DMS79 (cell line): ENCODE measurements around the gene CLMN.
"Not testable (repeated sequence)": the region's sequence is repeated elsewhere in the genome, so short reads cannot be mapped to it uniquely, and the experiment has no call there.

ENCODE experiments used
- DNase-seq: peaks from one replicate; lab custom pipeline; 2025; lab: John Stamatoyannopoulos, UW

Gene CLMN

DNA sequence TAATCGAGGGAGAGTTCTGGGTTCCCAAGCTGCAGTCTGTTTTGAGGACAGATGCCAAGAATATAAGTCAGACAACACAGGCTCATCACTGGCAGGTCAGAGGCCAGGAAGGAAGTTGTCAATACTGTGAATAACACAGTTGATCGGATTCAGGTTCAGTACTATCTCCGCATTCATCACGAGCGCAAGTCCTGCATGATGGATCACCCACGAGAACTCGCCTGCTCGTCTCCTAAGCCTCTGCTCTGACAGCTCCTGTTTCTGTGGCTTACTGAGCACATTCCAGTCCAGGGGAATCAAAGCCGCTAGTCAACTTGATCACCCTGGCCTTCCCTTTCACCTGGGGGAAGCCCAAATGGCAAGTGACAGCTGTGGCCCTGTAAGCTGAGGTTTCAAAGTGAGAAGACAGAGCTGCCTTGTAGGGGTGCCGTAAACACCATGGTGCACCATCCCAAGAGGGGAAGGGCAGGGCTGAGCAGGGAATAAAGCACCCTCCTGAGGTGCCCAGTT, 102.3 kb downstream of the CLMN start:
- no peak for DNase-seq

DNA sequence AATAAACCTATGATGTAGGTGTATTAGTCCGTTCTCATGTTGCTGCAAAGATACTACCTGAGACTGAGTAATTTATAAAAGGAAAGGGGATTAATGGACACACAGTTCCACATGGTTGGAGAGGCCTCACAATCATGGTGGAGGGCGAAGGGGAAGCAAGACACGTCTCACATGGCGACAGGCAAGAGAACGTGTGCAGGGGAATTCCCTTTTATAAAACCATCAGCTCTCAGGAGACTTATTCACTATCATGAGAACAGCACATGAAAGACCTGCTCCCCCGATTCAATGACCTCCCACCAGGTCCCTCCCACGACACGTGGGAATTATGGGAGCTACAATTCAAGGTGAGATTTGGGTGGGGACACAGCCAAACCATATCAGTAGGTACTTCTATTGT, 103.7 kb downstream of the CLMN start:
- no peak for DNase-seq

DNA sequence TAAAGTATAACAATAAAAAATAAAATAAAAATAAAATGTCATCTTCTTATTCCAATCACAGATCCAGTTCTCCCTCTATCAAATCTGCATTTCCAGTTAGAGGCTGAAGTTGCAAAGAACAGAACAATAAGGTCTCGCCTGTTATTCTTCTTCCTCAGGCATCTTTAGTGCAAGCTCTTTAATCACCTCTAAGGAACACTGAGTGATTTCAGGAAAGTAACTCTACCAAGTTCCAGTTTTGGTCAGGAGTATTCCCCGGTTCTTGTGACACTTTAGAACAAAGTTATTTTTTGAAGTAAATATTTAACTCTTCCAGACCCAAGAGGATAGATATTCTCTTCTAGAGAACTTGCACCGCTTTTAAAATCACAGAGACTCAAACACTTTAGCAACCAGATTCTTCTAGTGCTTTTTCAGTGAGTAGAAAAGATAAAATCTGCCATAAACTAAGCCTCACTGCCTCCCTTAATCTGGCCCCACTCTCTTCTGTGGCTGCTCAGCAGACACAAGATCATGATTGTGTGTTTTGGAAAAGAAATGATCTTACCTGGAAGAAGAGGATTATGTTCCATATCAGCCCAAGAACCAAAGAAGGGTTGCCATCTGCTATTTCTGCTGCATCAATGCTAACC, 104.5 kb downstream of the CLMN start:
- DNase-seq, result no peak

- no peak for DNase-seq
Observed at GRCh38 chr14:95213774-95214173, 105.9 kb downstream of the CLMN start.

GRCh38 chr14:95211721-95212504, 107.8 kb downstream of the CLMN start:
- DNase-seq, result no peak

GRCh38 chr14:95210699-95211098, 109.0 kb downstream of the CLMN start:
- DNase-seq, result no peak

DNA sequence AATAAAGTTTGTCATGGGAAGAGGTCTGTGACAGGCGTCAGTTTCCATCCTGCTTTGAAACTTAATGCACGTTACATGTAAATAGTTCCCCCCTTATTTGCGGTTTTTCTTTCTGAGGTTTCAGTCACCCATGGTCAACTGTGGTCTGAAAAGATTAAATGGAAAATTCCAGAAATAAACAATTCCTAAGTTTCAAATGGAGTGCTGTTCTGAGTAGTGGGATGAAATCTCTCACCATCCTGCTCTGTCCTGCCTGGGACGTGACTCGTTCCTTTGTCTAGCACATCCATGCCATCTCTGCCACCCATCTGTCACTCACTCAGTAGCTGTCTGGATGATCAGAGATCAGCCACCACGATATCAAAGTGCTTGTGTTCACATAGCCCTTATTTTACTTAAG, 111.1 kb downstream of the CLMN start:
- DNase-seq, result no peak

DNA sequence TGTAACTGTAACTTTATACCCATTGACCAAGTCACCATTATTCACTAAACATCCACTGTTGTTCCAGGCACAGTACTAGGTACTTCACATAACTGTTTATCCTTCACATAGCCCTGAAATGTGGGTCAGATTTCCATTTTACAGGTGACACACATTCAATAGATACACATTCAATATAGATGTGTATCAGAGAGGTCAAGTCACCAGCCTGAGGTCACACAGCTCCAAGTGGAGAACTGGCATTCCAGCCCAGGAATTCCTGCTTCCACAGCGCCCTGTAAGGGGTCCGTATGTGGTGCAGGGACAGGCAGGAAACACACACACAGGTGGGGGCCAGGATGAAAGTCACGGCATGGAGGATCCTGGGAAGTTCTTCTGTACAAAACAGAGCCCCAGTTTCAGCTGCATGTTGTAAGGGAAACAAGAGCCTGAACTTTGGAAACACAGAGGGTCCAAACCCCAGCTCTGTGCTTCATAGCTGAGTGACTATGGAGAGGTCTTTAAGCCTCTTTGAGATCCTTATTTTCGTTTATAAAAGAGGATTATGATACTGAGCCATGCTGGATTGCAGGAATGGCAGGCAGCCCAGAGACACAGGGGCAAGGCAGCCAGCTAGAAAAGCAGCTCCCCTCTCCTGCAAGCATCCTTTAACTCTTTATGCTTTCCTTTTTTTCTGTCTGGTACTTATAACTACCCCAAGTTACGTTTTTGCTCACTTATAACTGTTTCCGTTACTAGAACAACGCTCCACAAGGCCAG, 112.1 kb downstream of the CLMN start:
- DNase-seq, result no peak

DNA sequence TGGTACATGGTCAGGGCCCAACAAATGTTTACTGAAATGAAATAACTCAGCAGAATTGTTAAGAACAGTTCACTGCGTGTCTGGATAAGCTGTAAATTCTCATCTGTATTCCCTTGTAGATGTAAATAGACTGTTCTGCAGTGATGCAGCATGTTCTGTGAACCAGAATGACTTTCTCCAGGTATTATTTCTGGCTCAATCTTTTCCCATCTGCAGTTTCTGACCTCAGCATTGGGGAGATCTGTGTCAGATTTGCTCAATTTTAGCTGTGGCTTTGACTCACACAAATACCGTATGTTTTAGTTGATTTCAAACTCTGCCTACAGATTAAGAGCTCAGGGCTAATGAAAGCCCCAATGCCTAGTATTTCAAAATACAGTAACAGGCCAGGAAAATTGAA, 113.2 kb downstream of the CLMN start:
- no peak for DNase-seq

- DNase-seq, result peak; percentile 53
Observed at GRCh38 chr14:95204705-95205104, 115.0 kb downstream of the CLMN start.

- DNase-seq, result not testable (repeated sequence)
Observed at GRCh38 chr14:95201745-95202144, 118.0 kb downstream of the CLMN start.

DNA sequence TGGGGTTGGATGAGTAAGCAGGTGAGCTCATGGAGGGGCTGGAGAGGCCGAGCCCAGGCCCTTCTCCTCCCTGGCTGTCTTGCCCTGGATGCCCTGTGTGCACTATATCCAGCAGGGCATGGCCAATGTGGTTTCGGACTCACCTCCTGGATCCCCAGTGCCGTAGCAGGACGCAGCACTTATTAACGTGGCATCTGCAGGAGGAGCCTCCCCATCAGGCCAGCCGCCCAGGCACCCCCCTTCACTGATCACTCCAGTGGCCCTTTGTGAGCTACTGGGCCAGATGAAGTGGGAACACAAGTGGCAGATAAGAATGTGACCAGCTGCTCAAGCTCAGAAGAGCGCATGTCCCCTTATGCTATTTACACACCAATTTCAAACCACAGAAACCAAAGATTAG, 119.3 kb downstream of the CLMN start:
- DNase-seq, result peak; percentile 100

GRCh38 chr14:95199298-95199983, 120.3 kb downstream of the CLMN start:
- no peak for DNase-seq

DNA sequence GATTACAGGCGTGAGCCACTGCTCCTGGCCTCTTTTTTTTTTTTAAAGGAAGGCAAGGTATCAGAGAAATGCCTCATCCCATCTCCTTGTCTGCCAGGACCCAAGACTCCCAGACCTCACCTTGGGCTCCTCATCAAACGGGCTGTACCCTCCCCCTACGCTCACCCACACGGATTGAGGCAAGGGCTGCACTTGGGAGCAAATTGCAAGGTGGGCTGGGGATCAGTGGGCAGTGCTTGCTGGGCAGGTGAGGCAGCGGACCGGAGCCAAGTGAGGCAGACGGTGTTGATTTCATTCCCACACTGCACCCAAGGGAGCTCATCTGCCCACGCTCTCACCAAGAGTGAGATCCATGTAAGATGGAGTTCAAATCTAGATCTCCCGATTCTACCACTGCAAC, 121.4 kb downstream of the CLMN start:
- no peak for DNase-seq

GRCh38 chr14:95197551-95197950, 122.2 kb downstream of the CLMN start:
- peak; percentile 18 for DNase-seq

- no peak for DNase-seq
Observed at GRCh38 chr14:95196826-95197545, 122.7 kb downstream of the CLMN start.

- no peak for DNase-seq
Observed at GRCh38 chr14:95196268-95196667, 123.4 kb downstream of the CLMN start.

GRCh38 chr14:95195031-95195430, 124.7 kb downstream of the CLMN start:
- no peak for DNase-seq

DNA sequence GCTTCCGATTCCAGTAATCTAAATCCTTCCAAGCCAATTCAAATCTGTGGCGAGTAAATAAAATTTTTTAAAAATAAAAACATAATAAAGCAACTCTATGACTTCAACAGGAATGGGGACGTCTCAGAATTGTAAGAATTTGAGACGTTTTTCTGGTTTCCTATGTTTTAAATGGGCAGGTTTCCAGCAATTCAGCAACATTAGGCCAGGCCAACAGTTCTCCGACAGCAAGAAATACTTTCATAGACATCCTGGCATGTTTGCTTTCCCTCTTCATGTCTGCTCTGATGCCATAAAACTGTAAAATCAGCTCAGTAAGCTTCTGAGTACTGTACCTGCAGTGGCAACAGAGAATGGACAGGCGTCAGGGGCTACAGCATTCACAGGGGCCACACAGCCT, 126.6 kb downstream of the CLMN start:
- DNase-seq, result no peak

GRCh38 chr14:95192311-95192710, 127.4 kb downstream of the CLMN start:
- DNase-seq, result no peak

GRCh38 chr14:95191445-95192199, 128.1 kb downstream of the CLMN start:
- no peak for DNase-seq
